PC-9 (cell line): Measurements from ENCODE around the gene NTNG1. TPM values are rescaled to one million over a fixed set of nuclear protein-coding genes. Genes with fewer than 3 reads are reported as not detected.

ENCODE experiments used
- BruUV-seq: library from RNA; stranded (reverse); fragments of 400-500 nt; replicated peaks from 2 replicates; lab custom pipeline; 2021; lab: Mats Ljungman, UMichigan
- CTCF ChIA-PET: fragments of 300-600 bp; sonication (Branson Sonifier 250); formaldehyde crosslinking; loops from one replicate; lab custom pipeline; 2022; ENCODE audit warnings: antibody characterized with exemption; lab: Charles Lee
- POLR2A ChIA-PET: fragments of 300-600 bp; sonication (Branson Sonifier 250); formaldehyde crosslinking; loops from one replicate; lab custom pipeline; 2022; ENCODE audit warnings: antibody characterized with exemption; ENCODE audit not compliant: unreplicated experiment; lab: Charles Lee
- DNase-seq, 2 experiments: peaks; one replicate each; pipeline versions ENCODE4 v3.0.0 to v3.0.0-alpha.2; 2015 to 2022; ENCODE audit warnings: mixed read lengths in 1 of 2
- H2AFZ ChIP-seq: fragments of 200-600 bp; sonication (generic); 2 replicates; pipeline ENCODE4 v1.8.1; 2017; ENCODE audit warnings: antibody characterized with exemption
- H3F3A ChIP-seq: fragments of 200-600 bp; sonication (generic); 2 replicates; pipeline ENCODE4 v1.8.1; 2017; ENCODE audit warnings: antibody characterized with exemption, mild to moderate bottlenecking, low read depth; ENCODE audit not compliant: insufficient read depth
- H3K27ac ChIP-seq: fragments of 200-600 bp; sonication (generic); 2 replicates; pipeline ENCODE4 v1.6.1; 2016; ENCODE audit warnings: mixed run types
- H3K27me3 ChIP-seq: fragments of 200-600 bp; sonication (generic); 2 replicates; pipeline ENCODE4 v1.6.1; 2016; ENCODE audit warnings: low read depth, mixed run types; ENCODE audit not compliant: insufficient read depth
- H3K36me3 ChIP-seq: fragments of 200-600 bp; sonication (generic); 2 replicates; pipeline ENCODE4 v1.6.1; 2016; ENCODE audit warnings: low read depth, mixed run types
- H3K4me1 ChIP-seq: fragments of 200-600 bp; sonication (generic); replicated peaks from 2 replicates; pipeline ENCODE4 v1.6.1; 2016; ENCODE audit warnings: mixed run types; ENCODE audit not compliant: insufficient read depth
- H3K4me2 ChIP-seq: fragments of 200-600 bp; sonication (generic); 2 replicates; pipeline ENCODE4 v1.6.1; 2017; ENCODE audit warnings: mixed run types
- H3K4me3 ChIP-seq: fragments of 200-600 bp; sonication (generic); 2 replicates; pipeline ENCODE4 v1.6.1; 2016; ENCODE audit warnings: mixed run types
- H3K79me2 ChIP-seq: fragments of 200-600 bp; sonication (generic); 2 replicates; pipeline ENCODE4 v1.6.1; 2017; ENCODE audit warnings: low read depth, mixed run types
- H3K9me2 ChIP-seq: fragments of 200-600 bp; sonication (generic); 2 replicates; pipeline ENCODE4 v1.8.1; 2017; ENCODE audit warnings: mild to moderate bottlenecking; ENCODE audit not compliant: insufficient read depth
- H3K9me3 ChIP-seq: fragments of 200-600 bp; sonication (generic); 2 replicates; pipeline ENCODE4 v1.8.1; 2016; ENCODE audit warnings: low read depth; ENCODE audit not compliant: insufficient read depth
- H4K20me1 ChIP-seq: fragments of 200-600 bp; sonication (generic); 2 replicates; pipeline ENCODE4 v1.8.1; 2017; ENCODE audit not compliant: insufficient read depth
- EZH2 ChIP-seq: fragments of 200-600 bp; sonication (generic); IDR thresholded peaks from 2 replicates; pipeline ENCODE4 v1.8.0; 2017; ENCODE audit warnings: antibody characterized with exemption, low read depth
- intact Hi-C: fragments of 100-400 bp; cut with micrococcal nuclease; formaldehyde crosslinking; loops from one replicate; pipeline ENCODE4 v1.10.0; 2022; ENCODE audit not compliant: unreplicated experiment
- total RNA-seq: library from RNA; stranded (reverse); gene quantifications from 2 replicates; pipeline ENCODE4 v1.2.3, GENCODE V29; 2021
- TF ChIP-seq, protein P1 (sequence below): fragments of 200-600 bp; sonication (generic); conservative IDR thresholded peaks from 2 replicates; pipeline ENCODE4 v1.6.1; 2017; ENCODE audit warnings: mixed run types, antibody characterized with exemption, mild to moderate bottlenecking, moderate library complexity

The NTNG1 gene
- total RNA-seq, 1 experiment from 2014 or later, result not detected

DNA sequence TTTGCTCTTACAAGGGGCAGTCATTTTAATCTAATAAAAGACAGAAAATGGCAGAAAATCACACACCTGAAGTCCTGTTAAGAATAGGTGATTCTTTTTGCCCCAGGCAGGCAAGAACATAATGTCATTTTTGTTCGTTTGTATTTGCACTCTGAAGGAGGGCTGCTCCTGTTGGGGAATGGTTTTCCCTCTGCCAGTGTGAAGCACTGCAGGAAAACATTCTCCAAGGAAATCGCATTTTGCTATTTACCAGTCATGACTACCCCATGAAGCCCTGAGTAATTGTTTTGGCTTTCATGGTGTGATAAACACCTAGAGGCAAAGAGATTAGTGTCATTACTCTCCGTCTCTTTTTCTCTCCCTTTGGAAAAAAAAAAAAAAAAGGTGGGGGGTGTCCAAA is 345.5 kb downstream of the NTNG1 start:
- Histone ChIP-seq H3K27ac (no peak overlapping the region), H3K4me1 (no peaks in the 10 kb centered on the region), H2AFZ (no peak overlapping the region), H3K36me3 (no peaks in the 10 kb centered on the region), H3F3A (no peaks in the 10 kb centered on the region), H3K9me2 (no peaks in the 10 kb centered on the region), H3K4me2 (no peak overlapping the region), H3K27me3 (0 out of 2 replicates have a peak, but pooled peaks cover 4% of the 10 kb centered on the region), H3K79me2 (no peaks in the 10 kb centered on the region), H4K20me1 (no peaks in the 10 kb centered on the region), H3K9me3 (no peaks in the 10 kb centered on the region), H3K4me3 (no peak overlapping the region)
- intact Hi-C loops, result no loop called here
- no peak for TF ChIP-seq EZH2
- TF ChIP-seq, protein P1, sequence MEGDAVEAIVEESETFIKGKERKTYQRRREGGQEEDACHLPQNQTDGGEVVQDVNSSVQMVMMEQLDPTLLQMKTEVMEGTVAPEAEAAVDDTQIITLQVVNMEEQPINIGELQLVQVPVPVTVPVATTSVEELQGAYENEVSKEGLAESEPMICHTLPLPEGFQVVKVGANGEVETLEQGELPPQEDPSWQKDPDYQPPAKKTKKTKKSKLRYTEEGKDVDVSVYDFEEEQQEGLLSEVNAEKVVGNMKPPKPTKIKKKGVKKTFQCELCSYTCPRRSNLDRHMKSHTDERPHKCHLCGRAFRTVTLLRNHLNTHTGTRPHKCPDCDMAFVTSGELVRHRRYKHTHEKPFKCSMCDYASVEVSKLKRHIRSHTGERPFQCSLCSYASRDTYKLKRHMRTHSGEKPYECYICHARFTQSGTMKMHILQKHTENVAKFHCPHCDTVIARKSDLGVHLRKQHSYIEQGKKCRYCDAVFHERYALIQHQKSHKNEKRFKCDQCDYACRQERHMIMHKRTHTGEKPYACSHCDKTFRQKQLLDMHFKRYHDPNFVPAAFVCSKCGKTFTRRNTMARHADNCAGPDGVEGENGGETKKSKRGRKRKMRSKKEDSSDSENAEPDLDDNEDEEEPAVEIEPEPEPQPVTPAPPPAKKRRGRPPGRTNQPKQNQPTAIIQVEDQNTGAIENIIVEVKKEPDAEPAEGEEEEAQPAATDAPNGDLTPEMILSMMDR, result no peak
- no peak for DNase-seq
- POLR2A ChIA-PET, result no interaction called here
- CTCF ChIA-PET, result no interaction called here
- no TSS peak for BruUV-seq

DNA sequence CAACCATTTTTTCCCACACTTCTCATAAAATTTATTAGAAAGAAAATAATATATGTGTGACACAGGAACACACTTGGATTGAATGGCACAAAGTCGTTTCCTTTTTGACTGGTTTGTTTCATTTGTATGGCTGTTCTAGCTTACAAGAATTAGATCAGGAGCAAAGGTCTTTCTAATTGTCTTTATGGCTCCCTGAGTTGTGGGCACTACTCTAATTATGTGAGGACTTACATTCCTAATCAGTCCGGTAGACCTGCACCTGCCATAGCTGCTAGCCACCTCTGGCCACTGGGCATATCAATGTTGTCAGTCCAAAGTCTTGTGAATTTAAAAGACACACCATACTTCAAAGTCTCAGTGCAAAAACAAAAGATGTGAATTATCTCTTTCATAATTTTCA is 346.7 kb downstream of the NTNG1 start:
- H4K20me1 ChIP-seq, result no peaks in the 10 kb centered on the region
- POLR2A ChIA-PET, result no interaction called here
- CTCF ChIA-PET, result no interaction called here
- no peaks in the 10 kb centered on the region for H3K79me2 ChIP-seq
- BruUV-seq, result no TSS peak
- no peaks in the 10 kb centered on the region for H3K9me2 ChIP-seq
- no peaks in the 10 kb centered on the region for H3K4me1 ChIP-seq
- DNase-seq, result no peak
- H3F3A ChIP-seq, result no peaks in the 10 kb centered on the region
- H3K9me3 ChIP-seq, result no peaks in the 10 kb centered on the region
- H3K4me2 ChIP-seq, result no peak overlapping the region
- 0 out of 2 replicates have a peak, but pooled peaks cover 4% of the 10 kb centered on the region for H3K27me3 ChIP-seq
- no peaks in the 10 kb centered on the region for H3K36me3 ChIP-seq
- no peak overlapping the region for H2AFZ ChIP-seq
- no peak overlapping the region for H3K4me3 ChIP-seq
- no peak overlapping the region for H3K27ac ChIP-seq
- intact Hi-C loops, result no loop called here
- TF ChIP-seq, protein P1, result no peak
- TF ChIP-seq EZH2, result no peak

DNA sequence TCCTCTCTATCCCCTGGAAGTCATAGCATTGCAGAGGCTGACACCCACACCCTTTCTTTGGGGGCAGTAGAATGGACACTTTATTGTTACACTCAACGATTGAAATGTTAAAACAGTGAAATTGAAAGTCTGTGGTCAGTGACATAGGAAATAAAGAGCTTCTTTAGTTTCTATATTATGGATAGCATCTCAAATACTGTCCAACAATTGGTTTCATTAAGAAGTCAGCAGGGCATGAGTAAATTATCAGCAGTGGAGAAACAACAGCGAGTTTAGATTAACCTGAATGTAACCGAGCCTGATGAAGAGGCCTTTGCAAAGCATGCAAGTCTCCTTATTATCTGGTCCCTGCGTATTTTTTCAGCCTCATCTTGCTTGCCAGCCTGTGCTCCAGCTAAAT is 350.7 kb downstream of the NTNG1 start:
- H3K4me2 ChIP-seq, result no peak overlapping the region
- no peak for TF ChIP-seq EZH2
- TF ChIP-seq, protein P1, result no peak
- no peak overlapping the region for H3K4me3 ChIP-seq
- intact Hi-C loops, result no loop called here
- H2AFZ ChIP-seq, result no peak overlapping the region
- no TSS peak for BruUV-seq
- H4K20me1 ChIP-seq, result no peaks in the 10 kb centered on the region
- ChIA-PET CTCF (no interaction called here), POLR2A (no interaction called here)
- H3K9me3 ChIP-seq, result no peaks in the 10 kb centered on the region
- no peak overlapping the region for H3K27ac ChIP-seq
- no peak for DNase-seq
- H3K27me3 ChIP-seq, result no peaks in the 10 kb centered on the region
- no peaks in the 10 kb centered on the region for H3F3A ChIP-seq
- H3K4me1 ChIP-seq, result no peaks in the 10 kb centered on the region
- no peaks in the 10 kb centered on the region for H3K79me2 ChIP-seq
- no peaks in the 10 kb centered on the region for H3K36me3 ChIP-seq
- H3K9me2 ChIP-seq, result no peaks in the 10 kb centered on the region
